B cell (primary cell): ENCODE data around the gene MYADML2. TPM values are rescaled to one million over a fixed set of nuclear protein-coding genes. Genes with fewer than 3 reads are reported as not detected.

Experiments
- ATAC-seq: fragments of 200-7000 bp; cut with Tn5 transposase; one replicate; pipeline ENCODE4 v1.10.0; 2021; ENCODE audit warnings: low read depth, mild to moderate bottlenecking, moderate number of reproducible peaks, moderate library complexity
- CTCF ChIA-PET: fragments of 350-600 bp; sonication (Branson Sonifier 250); formaldehyde crosslinking; loops from one replicate; lab custom pipeline; 2021; ENCODE audit warnings: antibody characterized with exemption, inconsistent platforms; lab: Charles Lee
- POLR2A ChIA-PET: fragments of 350-600 bp; sonication (Branson Sonifier 250); formaldehyde crosslinking; loops from one replicate; lab custom pipeline; 2021; ENCODE audit warnings: antibody characterized with exemption; lab: Charles Lee
- DNase-seq: peaks from one replicate; pipeline ENCODE4 v3.0.0; 2013
- H2AFZ ChIP-seq: 2 replicates; pipeline ENCODE4 v1.6.1; 2012; ENCODE audit warnings: mild to moderate bottlenecking, low read depth, low read length; ENCODE audit not compliant: insufficient read depth, poor library complexity, severe bottlenecking
- H3K27ac ChIP-seq, 2 donors: 1 replicate in 1 of 2; 2 replicates in 1 of 2; pipeline ENCODE4 v1.5.1; 2012 to 2013; ENCODE audit warnings: low read length in 2 of 2, mild to moderate bottlenecking in 2 of 2, moderate library complexity in 1 of 2
- H3K27me3 ChIP-seq, 4 experiments: fragments of 200-600 bp in 1 of 4; sonication (generic) in 1 of 4; replicated peaks in 1 of 4; 1 replicate in 2 of 4; 2 replicates in 2 of 4; pipeline versions ENCODE4 v1.6.1 to v1.7.0; 2013 to 2016; ENCODE audit warnings: low read length in 3 of 4, mild to moderate bottlenecking in 2 of 4, mixed read lengths in 1 of 4, moderate library complexity in 1 of 4; ENCODE audit not compliant: insufficient read depth in 4 of 4, control insufficient read depth in 3 of 4; ENCODE audit errors: control extremely low read depth in 1 of 4
- H3K36me3 ChIP-seq, 2 experiments: replicated peaks in 1 of 2; 1 replicate in 1 of 2; 2 replicates in 1 of 2; pipeline versions ENCODE4 v1.6.1 to v1.7.1; 2013; ENCODE audit warnings: low read length in 1 of 2; ENCODE audit not compliant: insufficient read depth in 2 of 2, control insufficient read depth in 1 of 2; ENCODE audit errors: control extremely low read depth in 1 of 2, extremely low read depth in 1 of 2
- H3K4me1 ChIP-seq, 2 donors: fragments of 200-600 bp in 1 of 2; sonication (generic) in 1 of 2; 1 replicate in 1 of 2; 2 replicates in 1 of 2; pipeline versions ENCODE4 v1.5.1 to v1.6.1; 2013 to 2017; ENCODE audit warnings: low read length in 2 of 2; ENCODE audit not compliant: control insufficient read depth in 2 of 2, insufficient read depth in 2 of 2
- H3K4me2 ChIP-seq: replicated peaks from 2 replicates; pipeline ENCODE3; 2012; ENCODE audit warnings: mild to moderate bottlenecking, low read depth, low read length; ENCODE audit not compliant: poor library complexity, severe bottlenecking
- H3K4me3 ChIP-seq, 5 experiments: fragments of 200-600 bp in 1 of 5; sonication (generic) in 1 of 5; 1 replicate in 3 of 5; 2 replicates in 2 of 5; pipeline versions ENCODE4 v1.5.1 to v1.7.0; 2011 to 2016; ENCODE audit warnings: low read length in 4 of 5, mild to moderate bottlenecking in 4 of 5, low read depth in 2 of 5, control low read depth in 1 of 5, moderate library complexity in 1 of 5; ENCODE audit not compliant: insufficient read depth in 1 of 5; ENCODE audit errors: control extremely low read depth in 1 of 5, extremely low read depth in 1 of 5
- H3K79me2 ChIP-seq: fragments of 200-600 bp; sonication (generic); one replicate; pipeline ENCODE4 v1.6.0; 2016; ENCODE audit warnings: low read length; ENCODE audit not compliant: control insufficient read depth, insufficient read depth
- H3K9ac ChIP-seq: fragments of 200-600 bp; sonication (generic); 2 replicates; pipeline ENCODE4 v1.6.1; 2017; ENCODE audit warnings: mild to moderate bottlenecking, low read length, moderate library complexity
- H3K9me3 ChIP-seq, 3 donors: one replicate each; pipeline versions ENCODE4 v1.6.1 to v1.7.1; 2013; ENCODE audit warnings: low read length in 2 of 3; ENCODE audit not compliant: control insufficient read depth in 2 of 3, insufficient read depth in 1 of 3; ENCODE audit errors: control extremely low read depth in 1 of 3
- H4K20me1 ChIP-seq: 2 replicates; pipeline ENCODE4 v1.6.0; 2012; ENCODE audit warnings: mild to moderate bottlenecking, low read length; ENCODE audit not compliant: insufficient read depth, control insufficient read depth, poor library complexity, severe bottlenecking
- H3K27ac Mint-ChIP-seq: one replicate; pipeline ENCODE4 v1.8.0; 2021; ENCODE audit warnings: mixed read lengths
- H3K27me3 Mint-ChIP-seq: one replicate; pipeline ENCODE4 v1.8.0; 2021; ENCODE audit warnings: mixed read lengths
- H3K4me1 Mint-ChIP-seq: one replicate; pipeline ENCODE4 v1.8.0; 2021; ENCODE audit warnings: mixed read lengths
- H3K4me3 Mint-ChIP-seq: one replicate; pipeline ENCODE4 v1.8.0; 2021; ENCODE audit warnings: mixed read lengths
- H3K9me3 Mint-ChIP-seq: one replicate; pipeline ENCODE4 v1.8.0; 2022; ENCODE audit warnings: mixed read lengths; ENCODE audit not compliant: insufficient read depth
- EZH2 ChIP-seq: IDR thresholded peaks from 2 replicates; pipeline ENCODE4 v1.6.1; 2012; ENCODE audit warnings: borderline replicate concordance, low read depth, mild to moderate bottlenecking, moderate library complexity, low read length; ENCODE audit not compliant: insufficient read depth, poor library complexity, severe bottlenecking
- WGBS: methylation state at CpG from one replicate; pipeline ENCODE4 v1.1.5; 2013; ENCODE audit warnings: missing lambda C conversion rate; ENCODE audit not compliant: insufficient coverage; 5-methylcytosine and 5-hydroxymethylcytosine counted together
- intact Hi-C: fragments of 100-400 bp; cut with micrococcal nuclease; formaldehyde crosslinking; loops from one replicate; pipeline ENCODE4 v1.10.0; 2022
- polyA plus RNA-seq: library from polyadenylated mRNA; depleted of rRNA; stranded (reverse); fragments of >200 nt; gene quantifications from 2 replicates; pipeline ENCODE4 v1.2.3, GENCODE V29; 2012
- total RNA-seq, 2 donors: library from RNA; stranded (reverse); fragments of 120-200 nt in 1 of 2; gene quantifications; 1 replicate in 1 of 2; 2 replicates in 1 of 2; pipeline versions ENCODE4 v1.2.3 to v1.2.4, GENCODE V29; 2013 to 2022
- TF ChIP-seq, protein P1 (sequence below): fragments of 200-600 bp; IDR thresholded peaks from one replicate; pipeline ENCODE4 v1.8.0; 2022; ENCODE audit warnings: antibody characterized with exemption, mild to moderate bottlenecking

Gene MYADML2
- total and polyA plus RNA-seq, 2 donors (not counting 1 experiment from before 2014, with no cell fraction given), result not detected

- H3K36me3 ChIP-seq, result no peaks in the 10 kb centered on the region
- H3K4me3 Mint-ChIP-seq, result no peak overlapping the region
- no peak overlapping the region for H3K4me2 ChIP-seq
- H2AFZ ChIP-seq, result no peak overlapping the region
- DNase-seq (no peak), ATAC-seq (no peak)
- peaks cover 7% of the 10 kb centered on the region for H3K27me3 Mint-ChIP-seq
- peaks cover 0 to 4% of the 10 kb centered on the region in 2 donors for H3K4me1 ChIP-seq
- no peak overlapping the region for H3K27ac Mint-ChIP-seq
- intact Hi-C loops, result no loop called here
- no peak overlapping the region for H3K4me3 ChIP-seq
- no peaks in the 10 kb centered on the region for H4K20me1 ChIP-seq
- H3K27me3 ChIP-seq, result peaks cover 0 to 19% (median 2%) of the 10 kb centered on the region in 4 experiments
- no peak for TF ChIP-seq EZH2
- TF ChIP-seq, protein P1, sequence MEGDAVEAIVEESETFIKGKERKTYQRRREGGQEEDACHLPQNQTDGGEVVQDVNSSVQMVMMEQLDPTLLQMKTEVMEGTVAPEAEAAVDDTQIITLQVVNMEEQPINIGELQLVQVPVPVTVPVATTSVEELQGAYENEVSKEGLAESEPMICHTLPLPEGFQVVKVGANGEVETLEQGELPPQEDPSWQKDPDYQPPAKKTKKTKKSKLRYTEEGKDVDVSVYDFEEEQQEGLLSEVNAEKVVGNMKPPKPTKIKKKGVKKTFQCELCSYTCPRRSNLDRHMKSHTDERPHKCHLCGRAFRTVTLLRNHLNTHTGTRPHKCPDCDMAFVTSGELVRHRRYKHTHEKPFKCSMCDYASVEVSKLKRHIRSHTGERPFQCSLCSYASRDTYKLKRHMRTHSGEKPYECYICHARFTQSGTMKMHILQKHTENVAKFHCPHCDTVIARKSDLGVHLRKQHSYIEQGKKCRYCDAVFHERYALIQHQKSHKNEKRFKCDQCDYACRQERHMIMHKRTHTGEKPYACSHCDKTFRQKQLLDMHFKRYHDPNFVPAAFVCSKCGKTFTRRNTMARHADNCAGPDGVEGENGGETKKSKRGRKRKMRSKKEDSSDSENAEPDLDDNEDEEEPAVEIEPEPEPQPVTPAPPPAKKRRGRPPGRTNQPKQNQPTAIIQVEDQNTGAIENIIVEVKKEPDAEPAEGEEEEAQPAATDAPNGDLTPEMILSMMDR, result no peak
- H3K79me2 ChIP-seq, result no peaks in the 10 kb centered on the region
- no peaks in the 10 kb centered on the region for H3K9me3 Mint-ChIP-seq
- no peak overlapping the region for H3K9ac ChIP-seq
- CTCF ChIA-PET, result interaction anchor here (0.7 to 1.2 kb wide), 2 partner anchors 11 to 15 kb away, joined by 4 to 6 read pairs; no protein-coding TSS in a partner anchor
- no peak overlapping the region for H3K27ac ChIP-seq
- POLR2A ChIA-PET, result no interaction called here
- no peaks in the 10 kb centered on the region for H3K4me1 Mint-ChIP-seq
- WGBS, result 93% methylated on average over 6 of the region's 9 CpGs
- no peaks in the 10 kb centered on the region for H3K9me3 ChIP-seq
These were observed 2.2 kb downstream of the MYADML2 start for GRCh38 chr17:81944858-81945257.

- no peak overlapping the region for H3K4me3 ChIP-seq
- H3K4me2 ChIP-seq, result no peak overlapping the region
- H4K20me1 ChIP-seq, result no peaks in the 10 kb centered on the region
- intact Hi-C loops, result no loop called here
- no peaks in the 10 kb centered on the region for H3K36me3 ChIP-seq
- ATAC-seq (no peak), DNase-seq (no peak)
- H3K27me3 ChIP-seq, result peaks cover 0 to 19% (median 2%) of the 10 kb centered on the region in 4 experiments
- H3K79me2 ChIP-seq, result no peaks in the 10 kb centered on the region
- peaks cover 5 to 12% of the 10 kb centered on the region in 2 donors for H3K4me1 ChIP-seq
- WGBS, result 62% methylated on average over 6 of the region's 12 CpGs
- ChIA-PET POLR2A (no interaction called here), CTCF (no interaction called here)
- Mint-ChIP-seq H3K27me3 (peaks cover 7% of the 10 kb centered on the region), H3K9me3 (no peaks in the 10 kb centered on the region), H3K27ac (no peak overlapping the region), H3K4me3 (no peak overlapping the region), H3K4me1 (peaks cover 4% of the 10 kb centered on the region)
- H3K9me3 ChIP-seq, result no peaks in the 10 kb centered on the region
- no peak for TF ChIP-seq EZH2
- TF ChIP-seq, protein P1, result no peak
- no peak overlapping the region for H3K27ac ChIP-seq
- H2AFZ ChIP-seq, result no peak overlapping the region
- no peak overlapping the region for H3K9ac ChIP-seq
These were observed 4.9 kb downstream of the MYADML2 start for GRCh38 chr17:81942167-81942553.
